GM12878 (cell line): ENCODE measurements around the gene RNF183. TPM values are rescaled to one million over a fixed set of nuclear protein-coding genes. Genes with fewer than 3 reads are reported as not detected.

Experiments
- BHLHE40 ChIP-seq, 2 experiments: fragments of 450-650 bp in 1 of 2; IDR thresholded peaks; 2 replicates each; pipeline ENCODE4 v1.6.1; 2011 to 2017; ENCODE audit warnings: low read depth in 2 of 2, borderline replicate concordance in 1 of 2, improper control_type of control experiment in 1 of 2, low read length in 1 of 2, mild to moderate bottlenecking in 1 of 2
- CREB1 ChIP-seq: IDR thresholded peaks from 2 replicates; pipeline ENCODE4 v1.6.1; 2012; ENCODE audit warnings: low read depth, mild to moderate bottlenecking, inconsistent platforms
- CUX1 ChIP-seq: IDR thresholded peaks from 2 replicates; pipeline ENCODE4 v1.6.1; 2012; ENCODE audit warnings: improper control_type of control experiment, low read depth, low read length; ENCODE audit not compliant: insufficient replicate concordance
- ESRRA ChIP-seq: IDR thresholded peaks from 2 replicates; pipeline ENCODE4 v1.6.1; 2012; ENCODE audit warnings: mild to moderate bottlenecking, low read length, improper control_type of control experiment
- FOXK2 ChIP-seq: fragments of 450-650 bp; IDR thresholded peaks from 2 replicates; pipeline ENCODE4 v1.6.1; 2017; ENCODE audit warnings: mild to moderate bottlenecking, moderate library complexity
- HDAC2 ChIP-seq: fragments of 200-600 bp; sonication (generic); IDR thresholded peaks from 2 replicates; pipeline ENCODE4 v1.6.1; 2017
- KLF5 ChIP-seq: fragments of 450-650 bp; IDR thresholded peaks from 2 replicates; pipeline ENCODE4 v1.6.1; 2014; ENCODE audit warnings: mild to moderate bottlenecking; ENCODE audit not compliant: partially characterized antibody
- MTA2 ChIP-seq: fragments of 450-650 bp; IDR thresholded peaks from 2 replicates; pipeline ENCODE4 v1.6.1; 2016; ENCODE audit warnings: low read depth, mild to moderate bottlenecking, moderate library complexity
- NFIC ChIP-seq: IDR thresholded peaks from 2 replicates; pipeline ENCODE4 v1.6.1; 2012; ENCODE audit warnings: low read depth, mild to moderate bottlenecking, inconsistent platforms, low read length, moderate library complexity
- SIX5 ChIP-seq: IDR thresholded peaks from 2 replicates; pipeline ENCODE4 v1.6.1; 2011; ENCODE audit warnings: mild to moderate bottlenecking, low read depth, low read length, moderate library complexity; ENCODE audit not compliant: severe bottlenecking
- SMC3 ChIP-seq: IDR thresholded peaks from 2 replicates; pipeline ENCODE4 v1.6.1; 2011; ENCODE audit warnings: low read length, improper control_type of control experiment, borderline replicate concordance
- STAT1 ChIP-seq: fragments of 450-650 bp; conservative IDR thresholded peaks from 2 replicates; pipeline ENCODE4 v1.6.1; 2014; ENCODE audit warnings: antibody characterized with exemption, mild to moderate bottlenecking
- STAT3 ChIP-seq: IDR thresholded peaks from 2 replicates; pipeline ENCODE4 v1.6.1; 2011; ENCODE audit warnings: low read depth, low read length, improper control_type of control experiment
- polyA plus RNA-seq, 11 experiments: library from polyadenylated mRNA; depleted of rRNA in 4 of 11; unstranded in 6 of 11; stranded (reverse) in 5 of 11; fragments of >200 nt; fragmentation: Nextera tagmentation in 4 of 11; fragmentation: Illumina TruSeq in 1 of 11; extraction: Ambion mirVana in 4 of 11; extraction: Trizol in 1 of 11; gene quantifications; 1 replicate in 1 of 11; 2 replicates in 10 of 11; pipeline versions ENCODE4 v1.2.1 to v1.2.3, GENCODE V29; 2011 to 2016; ENCODE audit warnings: inconsistent platforms in 2 of 11, missing spikeins in 2 of 11, low read depth in 1 of 11
- total RNA-seq, 4 experiments: library from RNA; depleted of rRNA in 3 of 4; stranded (reverse); fragments of >200 nt in 3 of 4; fragmentation: Illumina TruSeq in 1 of 4; extraction: Trizol in 1 of 4; gene quantifications; 2 replicates each; pipeline versions ENCODE4 v1.2.1 to v1.2.3, GENCODE V29; 2013 to 2021
- TF ChIP-seq, protein P1 (sequence below): fragments of 450-650 bp; IDR thresholded peaks from 2 replicates; pipeline ENCODE4 v1.6.1; 2017; ENCODE audit warnings: antibody characterized with exemption, mild to moderate bottlenecking, moderate library complexity
- TF ChIP-seq, protein P2 (sequence below): fragments of 450-650 bp; formaldehyde crosslinking; IDR thresholded peaks from 2 replicates; pipeline ENCODE4 v1.5.0; 2022; ENCODE audit warnings: mild to moderate bottlenecking, missing genetic modification characterization

Gene RNF183
- total and polyA plus RNA-seq, 10 of the 15 experiments (the other 5 are each of a cell fraction or from before 2014, with no cell fraction given) = 0.03 to 0.26 (median 0.07) TPM; not detected in 6

DNA sequence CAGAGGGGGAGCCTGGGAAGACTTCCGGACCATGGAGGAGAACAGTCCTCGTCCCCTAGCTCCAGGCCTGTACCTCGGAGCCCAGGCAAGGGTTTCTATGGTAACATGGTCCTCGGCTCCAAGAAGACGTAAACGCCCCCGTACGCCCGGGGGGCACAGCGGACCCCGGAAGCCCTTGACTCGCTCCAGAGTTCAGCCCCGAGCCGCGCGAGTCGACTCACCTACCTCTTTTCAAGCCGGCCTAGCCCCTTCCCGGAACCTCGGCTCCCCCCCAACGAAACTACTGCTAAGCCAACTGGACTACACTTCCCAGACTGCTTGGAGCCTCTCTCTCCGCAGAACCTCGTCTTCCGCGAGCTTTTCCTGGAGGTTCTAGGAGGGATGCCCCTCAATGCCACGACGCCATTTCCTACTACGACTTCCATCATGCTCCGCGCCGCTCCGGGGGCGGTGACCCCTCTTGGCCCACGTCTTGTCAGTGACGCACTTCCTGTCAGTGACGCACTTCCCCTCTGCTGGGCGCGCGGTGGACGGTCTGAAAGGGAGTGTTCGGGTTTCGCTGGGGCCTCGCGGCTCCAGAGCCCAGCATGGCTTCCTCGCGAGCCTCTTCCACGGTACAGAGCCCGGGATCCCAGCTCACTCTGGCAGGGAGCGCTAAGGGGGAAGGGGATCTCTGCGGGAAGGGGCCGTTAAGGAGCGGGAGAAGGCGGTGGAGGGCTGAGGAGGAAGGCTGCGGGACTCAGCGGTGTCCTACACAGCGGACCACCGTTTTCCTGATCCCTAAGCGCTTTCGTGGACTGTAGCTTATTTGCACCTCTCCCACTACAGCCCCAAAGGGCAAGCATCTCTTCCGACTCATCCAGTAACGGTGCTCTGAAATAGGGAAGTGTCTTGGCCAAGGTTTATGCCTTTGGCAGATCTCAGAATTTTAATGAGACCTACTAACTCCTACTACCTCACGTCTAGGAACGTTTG is 27.7 kb downstream of the RNF183 start, which contains the start of the genes CDC26 and PRPF4 (continued):
- TF ChIP-seq CUX1 (no peak), MTA2 (peak; percentile 68), NFIC (no peak), STAT3 (no peak), BHLHE40 (IDR thresholded peaks at IDR 0.05; ENCODE audit: borderline replicate concordance in 1 of 2, low read depth in 2 of 2, low read length in 1 of 2) (peak; percentile 51 to 61; a peak in 2 of 4 replicates), SMC3 (no peak), FOXK2 (no peak), KLF5 (no peak), HDAC2 (no peak), STAT1 (no peak), ESRRA (no peak), CREB1 (peak; percentile 99), SIX5 (peak; percentile 85)
- TF ChIP-seq, protein P1, sequence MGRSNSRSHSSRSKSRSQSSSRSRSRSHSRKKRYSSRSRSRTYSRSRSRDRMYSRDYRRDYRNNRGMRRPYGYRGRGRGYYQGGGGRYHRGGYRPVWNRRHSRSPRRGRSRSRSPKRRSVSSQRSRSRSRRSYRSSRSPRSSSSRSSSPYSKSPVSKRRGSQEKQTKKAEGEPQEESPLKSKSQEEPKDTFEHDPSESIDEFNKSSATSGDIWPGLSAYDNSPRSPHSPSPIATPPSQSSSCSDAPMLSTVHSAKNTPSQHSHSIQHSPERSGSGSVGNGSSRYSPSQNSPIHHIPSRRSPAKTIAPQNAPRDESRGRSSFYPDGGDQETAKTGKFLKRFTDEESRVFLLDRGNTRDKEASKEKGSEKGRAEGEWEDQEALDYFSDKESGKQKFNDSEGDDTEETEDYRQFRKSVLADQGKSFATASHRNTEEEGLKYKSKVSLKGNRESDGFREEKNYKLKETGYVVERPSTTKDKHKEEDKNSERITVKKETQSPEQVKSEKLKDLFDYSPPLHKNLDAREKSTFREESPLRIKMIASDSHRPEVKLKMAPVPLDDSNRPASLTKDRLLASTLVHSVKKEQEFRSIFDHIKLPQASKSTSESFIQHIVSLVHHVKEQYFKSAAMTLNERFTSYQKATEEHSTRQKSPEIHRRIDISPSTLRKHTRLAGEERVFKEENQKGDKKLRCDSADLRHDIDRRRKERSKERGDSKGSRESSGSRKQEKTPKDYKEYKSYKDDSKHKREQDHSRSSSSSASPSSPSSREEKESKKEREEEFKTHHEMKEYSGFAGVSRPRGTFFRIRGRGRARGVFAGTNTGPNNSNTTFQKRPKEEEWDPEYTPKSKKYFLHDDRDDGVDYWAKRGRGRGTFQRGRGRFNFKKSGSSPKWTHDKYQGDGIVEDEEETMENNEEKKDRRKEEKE = no peak
- TF ChIP-seq, protein P2, sequence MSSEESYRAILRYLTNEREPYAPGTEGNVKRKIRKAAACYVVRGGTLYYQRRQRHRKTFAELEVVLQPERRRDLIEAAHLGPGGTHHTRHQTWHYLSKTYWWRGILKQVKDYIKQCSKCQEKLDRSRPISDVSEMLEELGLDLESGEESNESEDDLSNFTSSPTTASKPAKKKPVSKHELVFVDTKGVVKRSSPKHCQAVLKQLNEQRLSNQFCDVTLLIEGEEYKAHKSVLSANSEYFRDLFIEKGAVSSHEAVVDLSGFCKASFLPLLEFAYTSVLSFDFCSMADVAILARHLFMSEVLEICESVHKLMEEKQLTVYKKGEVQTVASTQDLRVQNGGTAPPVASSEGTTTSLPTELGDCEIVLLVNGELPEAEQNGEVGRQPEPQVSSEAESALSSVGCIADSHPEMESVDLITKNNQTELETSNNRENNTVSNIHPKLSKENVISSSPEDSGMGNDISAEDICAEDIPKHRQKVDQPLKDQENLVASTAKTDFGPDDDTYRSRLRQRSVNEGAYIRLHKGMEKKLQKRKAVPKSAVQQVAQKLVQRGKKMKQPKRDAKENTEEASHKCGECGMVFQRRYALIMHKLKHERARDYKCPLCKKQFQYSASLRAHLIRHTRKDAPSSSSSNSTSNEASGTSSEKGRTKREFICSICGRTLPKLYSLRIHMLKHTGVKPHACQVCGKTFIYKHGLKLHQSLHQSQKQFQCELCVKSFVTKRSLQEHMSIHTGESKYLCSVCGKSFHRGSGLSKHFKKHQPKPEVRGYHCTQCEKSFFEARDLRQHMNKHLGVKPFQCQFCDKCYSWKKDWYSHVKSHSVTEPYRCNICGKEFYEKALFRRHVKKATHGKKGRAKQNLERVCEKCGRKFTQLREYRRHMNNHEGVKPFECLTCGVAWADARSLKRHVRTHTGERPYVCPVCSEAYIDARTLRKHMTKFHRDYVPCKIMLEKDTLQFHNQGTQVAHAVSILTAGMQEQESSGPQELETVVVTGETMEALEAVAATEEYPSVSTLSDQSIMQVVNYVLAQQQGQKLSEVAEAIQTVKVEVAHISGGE (CRISPR knock-in tag) = no peak
